Measurements from ENCODE around the gene KSR2.
A peak's percentile ranks its signal among the peaks of the same experiment; 100 is the strongest.

The KSR2 gene

DNA sequence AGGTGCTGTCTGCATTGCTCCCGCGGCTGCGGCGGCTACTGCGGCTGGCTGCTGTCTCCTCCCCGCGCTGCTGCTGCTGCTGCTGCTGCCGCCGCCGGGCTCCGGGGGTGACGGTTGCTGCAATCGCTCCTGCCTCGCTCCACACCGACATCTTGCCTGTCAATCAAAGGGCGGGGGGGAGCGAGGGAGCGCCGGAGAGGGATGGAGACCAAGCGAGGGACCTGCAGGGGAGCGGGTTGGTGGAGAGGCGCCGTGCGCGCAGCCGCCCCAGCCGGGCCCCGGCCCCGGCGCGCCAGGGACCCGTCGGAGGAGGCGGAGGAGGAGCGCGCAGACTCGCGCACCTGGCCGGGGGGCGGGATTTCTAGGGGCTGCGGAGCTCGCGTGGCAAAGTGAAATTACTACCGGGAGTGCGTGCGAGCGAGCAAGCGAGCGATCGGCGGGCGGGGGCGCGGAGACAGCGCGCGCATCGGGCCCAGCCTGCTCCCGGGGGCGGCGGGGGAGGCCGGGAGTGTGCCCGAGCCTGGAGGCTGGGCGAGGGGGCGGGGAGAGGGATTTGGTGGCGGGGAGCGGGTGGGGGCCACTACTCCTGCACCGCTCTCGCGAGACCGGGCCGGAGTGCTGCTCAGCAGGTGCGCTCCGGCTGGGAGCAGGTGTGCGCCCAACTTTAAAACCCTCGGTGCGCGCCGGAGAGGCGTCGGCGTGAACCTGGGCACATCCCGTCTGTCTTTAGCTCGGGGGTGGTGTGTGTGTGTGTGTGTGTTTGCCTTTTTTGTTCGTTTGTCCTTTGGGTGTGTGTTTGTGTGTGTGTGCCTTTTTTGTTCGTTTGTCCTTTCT, at the start of gene KSR2:
Gene KSR2, minus strand, starts transcription at position 165 of the 834 bp plus-strand sequence. CDS start 735 bp downstream, outside the sequence.
- no peaks in the 10 kb centered on the region for H3K9me2 ChIP-seq (replicated peaks; ENCODE audit: control insufficient read depth, low read length)
- no peaks in the 10 kb centered on the region for H3K9me3 ChIP-seq (ENCODE audit: control insufficient read depth, insufficient read depth, low read length)
- H3K4me1 ChIP-seq (ENCODE audit: control insufficient read depth, low read length), result no peaks in the 10 kb centered on the region
- H3K36me3 ChIP-seq (ENCODE audit: control insufficient read depth, low read length), result no peaks in the 10 kb centered on the region
- peak within 1 kb of the TSS; percentile 46 for H3K4me2 ChIP-seq (ENCODE audit: low read length)
- H3K27ac ChIP-seq (ENCODE audit: low read depth, low read length), result no peak within 1 kb of the TSS
- H3K79me2 ChIP-seq (ENCODE audit: control insufficient read depth, low read length), result no peaks in the 10 kb centered on the region
- H3K4me3 ChIP-seq (ENCODE audit: low read length), result peak within 1 kb of the TSS; percentile 62
- TF ChIP-seq, protein P1, sequence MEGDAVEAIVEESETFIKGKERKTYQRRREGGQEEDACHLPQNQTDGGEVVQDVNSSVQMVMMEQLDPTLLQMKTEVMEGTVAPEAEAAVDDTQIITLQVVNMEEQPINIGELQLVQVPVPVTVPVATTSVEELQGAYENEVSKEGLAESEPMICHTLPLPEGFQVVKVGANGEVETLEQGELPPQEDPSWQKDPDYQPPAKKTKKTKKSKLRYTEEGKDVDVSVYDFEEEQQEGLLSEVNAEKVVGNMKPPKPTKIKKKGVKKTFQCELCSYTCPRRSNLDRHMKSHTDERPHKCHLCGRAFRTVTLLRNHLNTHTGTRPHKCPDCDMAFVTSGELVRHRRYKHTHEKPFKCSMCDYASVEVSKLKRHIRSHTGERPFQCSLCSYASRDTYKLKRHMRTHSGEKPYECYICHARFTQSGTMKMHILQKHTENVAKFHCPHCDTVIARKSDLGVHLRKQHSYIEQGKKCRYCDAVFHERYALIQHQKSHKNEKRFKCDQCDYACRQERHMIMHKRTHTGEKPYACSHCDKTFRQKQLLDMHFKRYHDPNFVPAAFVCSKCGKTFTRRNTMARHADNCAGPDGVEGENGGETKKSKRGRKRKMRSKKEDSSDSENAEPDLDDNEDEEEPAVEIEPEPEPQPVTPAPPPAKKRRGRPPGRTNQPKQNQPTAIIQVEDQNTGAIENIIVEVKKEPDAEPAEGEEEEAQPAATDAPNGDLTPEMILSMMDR (IDR thresholded peaks at IDR 0.05; ENCODE audit: low read depth, low read length, poor library complexity, severe bottlenecking), result no peak
- peak; percentile 51; the same call in 1 of the 2 replicates for TF ChIP-seq EZH2phosphoT487 (IDR thresholded peaks at IDR 0.05; ENCODE audit: borderline replicate concordance, low read length)
- no peaks in the 10 kb centered on the region for H3F3A ChIP-seq (ENCODE audit: control insufficient read depth, insufficient read depth)
- no peaks in the 10 kb centered on the region for H4K20me1 ChIP-seq (ENCODE audit: control insufficient read depth, insufficient read depth, low read depth, low read length)
- H3K27me3 ChIP-seq (ENCODE audit: control insufficient read depth, low read length), result peaks cover 37% of the 10 kb centered on the region

DNA sequence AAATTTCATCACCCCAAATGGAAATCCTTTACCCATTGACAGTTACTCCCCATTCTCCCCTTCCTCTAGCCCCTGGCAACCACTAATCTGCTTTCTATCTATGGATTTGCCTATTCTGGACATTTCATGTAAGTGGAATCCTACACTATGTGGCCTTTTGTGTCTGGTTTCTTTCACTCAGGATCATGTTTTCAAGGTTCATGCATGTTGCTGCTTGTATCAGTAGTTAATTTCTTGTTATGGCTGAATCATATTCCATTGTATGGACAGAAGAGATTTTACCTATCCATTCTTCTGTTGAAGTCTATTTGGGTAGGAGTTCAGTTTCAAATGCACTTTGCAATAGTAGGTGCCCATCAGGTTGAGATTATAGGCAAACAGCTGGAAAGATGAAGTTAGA, 49.1 kb upstream of the KSR2 start:
- Histone ChIP-seq H3F3A (ENCODE audit: control insufficient read depth, insufficient read depth) (no peaks in the 10 kb centered on the region), H3K9me2 (replicated peaks; ENCODE audit: control insufficient read depth, low read length) (no peaks in the 10 kb centered on the region), H3K4me2 (ENCODE audit: low read length) (peak overlapping the region; percentile 84), H3K27ac (ENCODE audit: low read depth, low read length) (no peak overlapping the region), H3K36me3 (ENCODE audit: control insufficient read depth, low read length) (peaks cover 62% of the 10 kb centered on the region), H3K27me3 (ENCODE audit: control insufficient read depth, low read length) (peaks cover 6% of the 10 kb centered on the region), H3K9me3 (ENCODE audit: control insufficient read depth, insufficient read depth, low read length) (no peaks in the 10 kb centered on the region), H4K20me1 (ENCODE audit: control insufficient read depth, insufficient read depth, low read depth, low read length) (peaks cover 8% of the 10 kb centered on the region; the same call in 1 of the 2 replicates), H3K79me2 (ENCODE audit: control insufficient read depth, low read length) (peaks cover 35% of the 10 kb centered on the region), H3K4me1 (ENCODE audit: control insufficient read depth, low read length) (peaks cover 24% of the 10 kb centered on the region), H3K4me3 (ENCODE audit: low read length) (peak overlapping the region; percentile 89)
- TF ChIP-seq, protein P1 (IDR thresholded peaks at IDR 0.05; ENCODE audit: low read depth, low read length, poor library complexity, severe bottlenecking), result no peak
- TF ChIP-seq EZH2phosphoT487 (IDR thresholded peaks at IDR 0.05; ENCODE audit: borderline replicate concordance, low read length), result no peak

DNA sequence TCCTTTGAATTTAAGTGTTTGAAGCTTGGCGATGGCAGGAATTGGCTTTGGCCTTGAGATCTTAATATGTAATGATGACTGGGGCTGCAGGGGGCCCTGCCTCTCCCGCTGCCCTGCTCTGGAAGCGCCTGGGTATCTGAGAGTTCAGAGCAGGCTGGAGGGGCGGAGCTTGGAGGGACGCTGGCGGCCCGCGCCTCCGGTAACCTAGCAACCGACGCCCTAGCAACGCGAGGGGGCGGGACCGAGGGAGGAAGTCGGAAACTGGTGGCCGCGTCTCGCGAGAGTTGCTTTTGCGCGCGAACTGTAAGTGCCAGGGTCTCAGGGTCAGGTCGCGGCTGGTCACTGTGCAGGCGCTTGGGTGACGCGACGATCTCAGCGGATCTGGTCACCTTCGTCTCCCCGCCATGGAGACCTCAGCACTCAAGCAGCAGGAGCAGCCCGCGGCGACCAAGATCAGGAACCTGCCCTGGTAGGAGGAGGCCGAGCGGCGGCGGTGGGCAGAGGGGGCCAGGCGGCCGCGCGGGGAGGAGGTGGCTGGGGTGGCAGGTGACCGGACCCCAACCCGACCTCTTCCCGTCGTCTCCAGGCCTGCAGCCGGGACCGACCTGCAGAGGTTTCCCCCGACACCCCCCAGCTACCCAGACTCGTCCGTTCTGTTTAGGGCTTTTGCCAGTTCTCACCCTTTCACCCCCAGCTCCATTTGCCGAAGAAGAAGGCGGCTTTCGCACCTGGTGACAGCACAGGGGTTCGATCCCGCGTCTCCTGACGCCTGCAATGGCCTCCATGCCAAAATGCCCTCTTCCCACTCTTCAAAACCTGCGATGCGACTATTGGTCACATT, 47.9 kb upstream of the KSR2 start, which contains the start of gene RFC5:
Gene RFC5, plus strand, starts transcription at position 280 of the 841 bp plus-strand sequence. Its CDS starts 125 bp downstream, at position 405.
- no peak for TF ChIP-seq EZH2phosphoT487 (IDR thresholded peaks at IDR 0.05; ENCODE audit: borderline replicate concordance, low read length)
- TF ChIP-seq, protein P1 (IDR thresholded peaks at IDR 0.05; ENCODE audit: low read depth, low read length, poor library complexity, severe bottlenecking), result no peak
- peak within 1 kb of the TSS; percentile 42 for H3K27ac ChIP-seq (ENCODE audit: low read depth, low read length)
- no peaks in the 10 kb centered on the region for H3K9me3 ChIP-seq (ENCODE audit: control insufficient read depth, insufficient read depth, low read length)
- no peaks in the 10 kb centered on the region for H3F3A ChIP-seq (ENCODE audit: control insufficient read depth, insufficient read depth)
- no peaks in the 10 kb centered on the region for H3K9me2 ChIP-seq (replicated peaks; ENCODE audit: control insufficient read depth, low read length)
- H3K79me2 ChIP-seq (ENCODE audit: control insufficient read depth, low read length), result peaks cover 35% of the 10 kb centered on the region
- H4K20me1 ChIP-seq (ENCODE audit: control insufficient read depth, insufficient read depth, low read depth, low read length), result peaks cover 8% of the 10 kb centered on the region; the same call in 1 of the 2 replicates
- peaks cover 6% of the 10 kb centered on the region for H3K27me3 ChIP-seq (ENCODE audit: control insufficient read depth, low read length)
- peak within 1 kb of the TSS; percentile 89 for H3K4me3 ChIP-seq (ENCODE audit: low read length)
- peak within 1 kb of the TSS; percentile 84 for H3K4me2 ChIP-seq (ENCODE audit: low read length)
- peaks cover 24% of the 10 kb centered on the region for H3K4me1 ChIP-seq (ENCODE audit: control insufficient read depth, low read length)
- H3K36me3 ChIP-seq (ENCODE audit: control insufficient read depth, low read length), result peaks cover 51% of the 10 kb centered on the region
